ENCODE results near the gene ONECUT3.

- TF ChIP-seq CTCF (IDR thresholded peaks at IDR 0.05; ENCODE audit: insufficient read depth, low read length) (no peak), POLR2AphosphoS5 (IDR thresholded peaks at IDR 0.05; ENCODE audit: low read depth) (no peak), SPI1 (IDR thresholded peaks at IDR 0.05; ENCODE audit: borderline replicate concordance, low read depth) (no peak), GABPA (IDR thresholded peaks at IDR 0.05; ENCODE audit: low read depth) (no peak)
These were observed 1.5 kb downstream of the ONECUT3 start for GRCh38 chr19:1754636-1755466.
